Hepatocyte (in vitro differentiated cells): ENCODE data around the gene PCSK6.

Experiments used
- EZH2 ChIP-seq: fragments of 200-600 bp; sonication (generic); IDR thresholded peaks from 2 replicates; pipeline ENCODE4 v1.6.1; 2016; ENCODE audit warnings: antibody characterized with exemption, mild to moderate bottlenecking, borderline replicate concordance
- EZH2phosphoT487 ChIP-seq: fragments of 200-600 bp; sonication (generic); IDR thresholded peaks from one replicate; pipeline ENCODE4 v1.6.1; 2018; ENCODE audit warnings: antibody characterized with exemption, mild to moderate bottlenecking, low read depth, moderate library complexity; ENCODE audit not compliant: unreplicated experiment, severe bottlenecking
- TF ChIP-seq, protein P1 (sequence below): fragments of 200-600 bp; sonication (generic); IDR thresholded peaks from 2 replicates; pipeline ENCODE4 v1.5.1; 2016; ENCODE audit warnings: antibody characterized with exemption, mild to moderate bottlenecking; ENCODE audit not compliant: poor library complexity

DNA sequence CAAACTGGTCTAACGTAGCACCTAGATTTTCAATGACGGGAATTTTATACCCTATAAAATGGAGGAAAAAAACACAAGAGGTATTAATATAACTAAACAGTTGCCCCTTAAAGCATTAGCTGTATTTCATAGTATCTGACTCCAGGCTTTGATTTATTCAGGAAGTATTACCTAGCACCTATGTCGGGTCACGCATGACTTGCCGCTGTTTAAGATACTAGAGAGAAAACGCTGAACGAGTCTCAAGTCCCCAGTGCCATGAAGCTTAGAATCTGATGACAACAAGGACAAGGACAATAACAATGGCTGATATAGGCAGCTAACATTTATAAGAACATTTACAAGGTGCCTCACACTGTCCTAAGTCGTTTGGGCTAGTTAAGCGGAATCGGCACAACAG is 196.4 kb downstream of the PCSK6 start:
- TF ChIP-seq, protein P1, sequence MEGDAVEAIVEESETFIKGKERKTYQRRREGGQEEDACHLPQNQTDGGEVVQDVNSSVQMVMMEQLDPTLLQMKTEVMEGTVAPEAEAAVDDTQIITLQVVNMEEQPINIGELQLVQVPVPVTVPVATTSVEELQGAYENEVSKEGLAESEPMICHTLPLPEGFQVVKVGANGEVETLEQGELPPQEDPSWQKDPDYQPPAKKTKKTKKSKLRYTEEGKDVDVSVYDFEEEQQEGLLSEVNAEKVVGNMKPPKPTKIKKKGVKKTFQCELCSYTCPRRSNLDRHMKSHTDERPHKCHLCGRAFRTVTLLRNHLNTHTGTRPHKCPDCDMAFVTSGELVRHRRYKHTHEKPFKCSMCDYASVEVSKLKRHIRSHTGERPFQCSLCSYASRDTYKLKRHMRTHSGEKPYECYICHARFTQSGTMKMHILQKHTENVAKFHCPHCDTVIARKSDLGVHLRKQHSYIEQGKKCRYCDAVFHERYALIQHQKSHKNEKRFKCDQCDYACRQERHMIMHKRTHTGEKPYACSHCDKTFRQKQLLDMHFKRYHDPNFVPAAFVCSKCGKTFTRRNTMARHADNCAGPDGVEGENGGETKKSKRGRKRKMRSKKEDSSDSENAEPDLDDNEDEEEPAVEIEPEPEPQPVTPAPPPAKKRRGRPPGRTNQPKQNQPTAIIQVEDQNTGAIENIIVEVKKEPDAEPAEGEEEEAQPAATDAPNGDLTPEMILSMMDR, result no peak
- TF ChIP-seq EZH2, result no peak
- no peak for TF ChIP-seq EZH2phosphoT487
